Smooth muscle cell (in vitro differentiated cells): ENCODE data around the gene CRACR2A. TPM values are rescaled to one million over a fixed set of nuclear protein-coding genes. Genes with fewer than 3 reads are reported as not detected.

Source experiments
- DNase-seq: peaks from one replicate; lab custom pipeline; 2025; ENCODE audit not compliant: unreplicated experiment; lab: John Stamatoyannopoulos, UW
- H2AFZ ChIP-seq: fragments of 200-600 bp; sonication (generic); 2 replicates; pipeline ENCODE4 v1.6.0; 2016; ENCODE audit warnings: antibody characterized with exemption, low read depth, mild to moderate bottlenecking
- H3F3A ChIP-seq: fragments of 200-600 bp; sonication (generic); 2 replicates; pipeline ENCODE4 v1.6.0; 2017; ENCODE audit warnings: antibody characterized with exemption, low read depth
- H3K27ac ChIP-seq: fragments of 200-600 bp; sonication (generic); 2 replicates; pipeline ENCODE4 v1.5.1; 2016; ENCODE audit warnings: low read depth, mild to moderate bottlenecking
- H3K27me3 ChIP-seq: fragments of 200-600 bp; sonication (generic); 2 replicates; pipeline ENCODE4 v1.6.1; 2016; ENCODE audit warnings: low read depth, mild to moderate bottlenecking
- H3K36me3 ChIP-seq: fragments of 200-600 bp; sonication (generic); 2 replicates; pipeline ENCODE4 v1.5.1; 2016; ENCODE audit warnings: low read depth
- H3K4me1 ChIP-seq: fragments of 200-600 bp; sonication (generic); 2 replicates; pipeline ENCODE4 v1.5.1; 2016; ENCODE audit warnings: low read depth
- H3K4me2 ChIP-seq: fragments of 200-600 bp; sonication (generic); 2 replicates; pipeline ENCODE4 v1.6.0; 2016; ENCODE audit warnings: mild to moderate bottlenecking
- H3K4me3 ChIP-seq: fragments of 200-600 bp; sonication (generic); 2 replicates; pipeline ENCODE4 v1.5.1; 2016; ENCODE audit warnings: mild to moderate bottlenecking
- H3K79me2 ChIP-seq: fragments of 200-600 bp; sonication (generic); 2 replicates; pipeline ENCODE4 v1.6.0; 2016; ENCODE audit warnings: low read depth, mild to moderate bottlenecking
- H3K9ac ChIP-seq: fragments of 200-600 bp; sonication (generic); 2 replicates; pipeline ENCODE4 v1.6.0; 2016; ENCODE audit warnings: low read depth
- H3K9me3 ChIP-seq: fragments of 200-600 bp; sonication (generic); replicated peaks from 2 replicates; pipeline ENCODE4 v1.5.1; 2016; ENCODE audit warnings: low read depth
- H4K20me1 ChIP-seq: fragments of 200-600 bp; sonication (generic); 2 replicates; pipeline ENCODE4 v1.6.0; 2016; ENCODE audit warnings: low read depth
- CTCF ChIP-seq: fragments of 200-600 bp; sonication (generic); IDR thresholded peaks from 2 replicates; pipeline ENCODE4 v1.5.1; 2017; ENCODE audit warnings: borderline replicate concordance, mild to moderate bottlenecking, antibody characterized with exemption; ENCODE audit not compliant: insufficient read depth, poor library complexity, severe bottlenecking
- WGBS: methylation state at CpG from one replicate; pipeline ENCODE4 v1.1.7; 2016; ENCODE audit warnings: low lambda C conversion rate; 5-methylcytosine and 5-hydroxymethylcytosine counted together
- polyA plus RNA-seq: library from polyadenylated mRNA; unstranded; fragments of >200 nt; fragmentation: Nextera tagmentation; extraction: Ambion mirVana; gene quantifications from 2 replicates; pipeline ENCODE4 v1.2.1, GENCODE V29; 2016
- total RNA-seq: library from RNA; depleted of rRNA; stranded (reverse); fragments of >200 nt; gene quantifications from 2 replicates; pipeline ENCODE4 v1.2.3, GENCODE V29; 2014

The CRACR2A gene
- total and polyA plus RNA-seq, 2 experiments from 2014 or later = 0.99 to 1.3 TPM

- peaks cover 4% of the 10 kb centered on the region for H3K27me3 ChIP-seq
- H3K4me1 ChIP-seq = no peaks in the 10 kb centered on the region
- no peak overlapping the region for H3K27ac ChIP-seq
- no peaks in the 10 kb centered on the region for H3K9me3 ChIP-seq
- H3K4me2 ChIP-seq = no peak overlapping the region
- H3K9ac ChIP-seq = no peak overlapping the region
- no peaks in the 10 kb centered on the region for H3F3A ChIP-seq
- no peaks in the 10 kb centered on the region for H3K36me3 ChIP-seq
- 94% methylated on average over 17 of the region's 17 CpGs for WGBS
- no peak overlapping the region for H2AFZ ChIP-seq
- no peaks in the 10 kb centered on the region for H4K20me1 ChIP-seq
- H3K4me3 ChIP-seq = no peak overlapping the region
- TF ChIP-seq CTCF = no peak
- no peak for DNase-seq
- no peaks in the 10 kb centered on the region for H3K79me2 ChIP-seq
Observed at GRCh38 chr12:3598896-3599860, 153.7 kb downstream of the CRACR2A start.

GRCh38 chr12:3597526-3598210 is 155.2 kb downstream of the CRACR2A start:
- Histone ChIP-seq H3K4me2 (no peak overlapping the region), H3K4me1 (no peaks in the 10 kb centered on the region), H3K4me3 (no peak overlapping the region), H3K27ac (no peak overlapping the region), H3K9ac (no peak overlapping the region), H3K79me2 (no peaks in the 10 kb centered on the region), H3K36me3 (no peaks in the 10 kb centered on the region), H3K27me3 (peaks cover 4% of the 10 kb centered on the region), H3K9me3 (no peaks in the 10 kb centered on the region), H4K20me1 (no peaks in the 10 kb centered on the region), H3F3A (no peaks in the 10 kb centered on the region), H2AFZ (no peak overlapping the region)
- no peak for DNase-seq
- WGBS = 91% methylated on average over 7 of the region's 7 CpGs
- TF ChIP-seq CTCF = no peak

- H3K4me3 ChIP-seq = no peak overlapping the region
- no peaks in the 10 kb centered on the region for H3K4me1 ChIP-seq
- H3K79me2 ChIP-seq = no peaks in the 10 kb centered on the region
- WGBS = 72% methylated on average over 8 of the region's 8 CpGs
- no peak overlapping the region for H3K4me2 ChIP-seq
- no peaks in the 10 kb centered on the region for H3K9me3 ChIP-seq
- H3F3A ChIP-seq = no peaks in the 10 kb centered on the region
- no peak overlapping the region for H2AFZ ChIP-seq
- H3K27ac ChIP-seq = no peak overlapping the region
- no peaks in the 10 kb centered on the region for H4K20me1 ChIP-seq
- H3K9ac ChIP-seq = no peak overlapping the region
- peaks cover 4% of the 10 kb centered on the region for H3K27me3 ChIP-seq
- no peak for TF ChIP-seq CTCF
- DNase-seq = no peak
- H3K36me3 ChIP-seq = no peaks in the 10 kb centered on the region
Observed at GRCh38 chr12:3596703-3597415, 156.1 kb downstream of the CRACR2A start.
